Measurements from ENCODE around the gene SPATA13. TPM values are rescaled to one million over a fixed set of nuclear protein-coding genes. Genes with fewer than 3 reads are reported as not detected.

The SPATA13 gene
- total RNA-seq, 2 donors from 2014 or later: 19.4 to 24.8 TPM

DNA sequence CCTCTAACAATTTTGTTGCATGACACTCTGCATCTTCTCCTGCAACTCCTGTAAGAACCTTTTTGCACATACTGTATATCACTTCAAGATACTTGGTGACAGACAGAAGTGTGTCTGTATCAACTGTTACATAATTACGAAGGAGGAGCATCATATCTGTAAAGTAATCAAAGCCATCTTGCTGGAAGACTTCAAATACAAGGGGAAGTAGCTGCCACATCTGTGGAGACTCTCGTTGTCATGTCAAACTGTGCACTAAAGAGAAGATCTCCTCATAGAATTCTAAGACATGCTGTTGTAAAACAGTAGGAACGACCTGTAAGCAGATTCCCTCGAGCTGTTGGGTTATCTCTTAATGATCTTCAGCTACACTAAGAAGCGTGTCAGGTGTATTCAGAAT, 38.0 kb upstream of the SPATA13 start:
- WGBS, 2 experiments (ENCODE audit: insufficient coverage in 1 of 2, insufficient read length in 1 of 2): 84 to 92% methylated on average over 4 to 5 of the region's 5 CpGs

DNA sequence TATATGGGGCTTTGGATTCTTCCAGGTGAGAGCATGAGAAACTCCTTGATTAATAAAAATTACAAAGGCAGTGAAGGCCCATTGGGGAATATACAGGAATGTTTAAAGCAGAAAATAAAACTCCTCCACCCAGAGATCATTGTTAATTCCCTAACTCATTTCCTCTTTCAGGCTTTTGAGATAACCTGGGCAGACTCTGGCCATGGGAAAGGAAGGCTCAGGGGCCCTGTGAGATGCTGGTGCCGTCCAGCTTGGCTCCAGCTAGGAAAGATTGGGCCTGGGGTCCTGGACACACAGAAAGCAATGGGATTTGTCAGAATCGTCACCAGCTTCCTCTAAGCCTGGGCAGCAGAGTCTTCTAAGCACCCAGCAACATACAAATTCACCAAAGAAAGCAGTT, 36.8 kb upstream of the SPATA13 start:
- no peak overlapping the region for H3K27ac ChIP-seq (ENCODE audit: low read depth, low read length)
- Mint-ChIP-seq H3K4me1 (peaks cover 31% of the 10 kb centered on the region), H3K36me3 (ENCODE audit: low read depth) (no peaks in the 10 kb centered on the region), H3K27me3 (ENCODE audit: insufficient read depth) (no peaks in the 10 kb centered on the region), H3K27ac (no peak overlapping the region), H3K9me3 (no peaks in the 10 kb centered on the region), H3K4me3 (no peak overlapping the region)
- no peak for DNase-seq
- no peaks in the 10 kb centered on the region for H3K27me3 ChIP-seq (ENCODE audit: control insufficient read depth, insufficient read depth, low read length, poor library complexity, severe bottlenecking)
- TF ChIP-seq, protein P1, sequence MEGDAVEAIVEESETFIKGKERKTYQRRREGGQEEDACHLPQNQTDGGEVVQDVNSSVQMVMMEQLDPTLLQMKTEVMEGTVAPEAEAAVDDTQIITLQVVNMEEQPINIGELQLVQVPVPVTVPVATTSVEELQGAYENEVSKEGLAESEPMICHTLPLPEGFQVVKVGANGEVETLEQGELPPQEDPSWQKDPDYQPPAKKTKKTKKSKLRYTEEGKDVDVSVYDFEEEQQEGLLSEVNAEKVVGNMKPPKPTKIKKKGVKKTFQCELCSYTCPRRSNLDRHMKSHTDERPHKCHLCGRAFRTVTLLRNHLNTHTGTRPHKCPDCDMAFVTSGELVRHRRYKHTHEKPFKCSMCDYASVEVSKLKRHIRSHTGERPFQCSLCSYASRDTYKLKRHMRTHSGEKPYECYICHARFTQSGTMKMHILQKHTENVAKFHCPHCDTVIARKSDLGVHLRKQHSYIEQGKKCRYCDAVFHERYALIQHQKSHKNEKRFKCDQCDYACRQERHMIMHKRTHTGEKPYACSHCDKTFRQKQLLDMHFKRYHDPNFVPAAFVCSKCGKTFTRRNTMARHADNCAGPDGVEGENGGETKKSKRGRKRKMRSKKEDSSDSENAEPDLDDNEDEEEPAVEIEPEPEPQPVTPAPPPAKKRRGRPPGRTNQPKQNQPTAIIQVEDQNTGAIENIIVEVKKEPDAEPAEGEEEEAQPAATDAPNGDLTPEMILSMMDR (conservative IDR thresholded peaks at IDR 0.05): no peak
- 91% methylated on average over 2 of the region's 2 CpGs; no CpG with 5 or more reads in 1 of the 2 experiments for WGBS, 2 experiments (ENCODE audit: insufficient coverage in 1 of 2, insufficient read length in 1 of 2)
- no peaks in the 10 kb centered on the region for H3K36me3 ChIP-seq (ENCODE audit: control insufficient read depth, insufficient read depth, low read length)
- peaks cover 22% of the 10 kb centered on the region for H3K4me1 ChIP-seq (ENCODE audit: control insufficient read depth, insufficient read depth, low read length)
- H3K4me3 ChIP-seq (ENCODE audit: low read length): no peak overlapping the region
- no peak overlapping the region for H3K9ac ChIP-seq (ENCODE audit: extremely low read depth, low read length, poor library complexity, severe bottlenecking)
- H3K9me3 ChIP-seq (ENCODE audit: control insufficient read depth, low read length): no peaks in the 10 kb centered on the region

More for the DNA sequence above, 38.0 kb upstream of the SPATA13 start:
- Histone ChIP-seq H3K4me1 (ENCODE audit: control insufficient read depth, insufficient read depth, low read length) (peaks cover 22% of the 10 kb centered on the region), H3K9ac (ENCODE audit: extremely low read depth, low read length, poor library complexity, severe bottlenecking) (no peak overlapping the region), H3K36me3 (ENCODE audit: control insufficient read depth, insufficient read depth, low read length) (no peaks in the 10 kb centered on the region), H3K9me3 (ENCODE audit: control insufficient read depth, low read length) (no peaks in the 10 kb centered on the region), H3K4me3 (ENCODE audit: low read length) (no peak overlapping the region), H3K27ac (ENCODE audit: low read depth, low read length) (no peak overlapping the region), H3K27me3 (ENCODE audit: control insufficient read depth, insufficient read depth, low read length, poor library complexity, severe bottlenecking) (no peaks in the 10 kb centered on the region)
- Mint-ChIP-seq H3K27ac (no peak overlapping the region), H3K9me3 (no peaks in the 10 kb centered on the region), H3K36me3 (ENCODE audit: low read depth) (no peaks in the 10 kb centered on the region), H3K4me1 (peaks cover 39% of the 10 kb centered on the region), H3K4me3 (no peak overlapping the region), H3K27me3 (ENCODE audit: insufficient read depth) (no peaks in the 10 kb centered on the region)
- TF ChIP-seq, protein P1 (conservative IDR thresholded peaks at IDR 0.05): no peak
- no peak for DNase-seq

DNA sequence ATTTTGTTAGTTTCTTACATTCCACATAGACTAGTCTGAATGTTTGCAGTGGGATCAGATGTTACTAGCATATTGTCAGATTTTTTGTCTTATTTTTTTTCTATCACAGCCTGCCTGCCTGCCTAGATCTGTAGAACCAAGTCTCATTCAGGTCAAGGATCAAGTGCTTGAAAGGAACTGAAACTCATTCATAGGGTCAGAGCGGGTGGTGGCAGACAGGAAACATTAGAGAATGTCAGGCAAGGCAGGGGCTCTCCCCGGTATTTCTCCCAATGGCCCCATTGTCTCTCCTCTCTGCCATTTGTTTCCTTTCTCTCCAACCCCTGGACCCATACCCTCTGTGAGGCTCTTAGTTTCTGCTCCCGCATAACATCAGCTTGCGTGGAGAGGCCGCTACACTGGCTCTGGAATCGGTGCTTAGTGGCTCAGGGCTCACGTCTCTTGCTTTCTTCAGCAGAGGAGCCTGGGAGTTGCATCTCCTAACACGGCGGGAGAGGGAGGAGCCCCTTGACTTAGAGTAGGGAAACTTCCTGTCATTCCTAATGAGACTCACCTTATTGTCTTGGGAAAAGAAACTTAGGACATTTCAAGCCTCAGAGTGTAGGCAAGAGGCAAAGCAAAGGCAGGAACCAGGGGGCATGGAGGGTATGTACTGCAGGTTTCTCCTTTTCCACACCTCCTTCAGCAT, 35.6 kb upstream of the SPATA13 start:
- Histone ChIP-seq H3K9ac (ENCODE audit: extremely low read depth, low read length, poor library complexity, severe bottlenecking) (no peak overlapping the region), H3K36me3 (ENCODE audit: control insufficient read depth, insufficient read depth, low read length) (no peaks in the 10 kb centered on the region), H3K27me3 (ENCODE audit: control insufficient read depth, insufficient read depth, low read length, poor library complexity, severe bottlenecking) (no peaks in the 10 kb centered on the region), H3K4me1 (ENCODE audit: control insufficient read depth, insufficient read depth, low read length) (peaks cover 16% of the 10 kb centered on the region), H3K9me3 (ENCODE audit: control insufficient read depth, low read length) (no peaks in the 10 kb centered on the region), H3K4me3 (ENCODE audit: low read length) (no peak overlapping the region), H3K27ac (ENCODE audit: low read depth, low read length) (peak overlapping the region; percentile 83)
- DNase-seq: no peak
- TF ChIP-seq, protein P1 (conservative IDR thresholded peaks at IDR 0.05): no peak
- Mint-ChIP-seq H3K4me3 (no peak overlapping the region), H3K27me3 (ENCODE audit: insufficient read depth) (no peaks in the 10 kb centered on the region), H3K36me3 (ENCODE audit: low read depth) (no peaks in the 10 kb centered on the region), H3K27ac (no peak overlapping the region), H3K4me1 (peaks cover 21% of the 10 kb centered on the region), H3K9me3 (no peaks in the 10 kb centered on the region)
- WGBS, 2 experiments (ENCODE audit: insufficient coverage in 1 of 2, insufficient read length in 1 of 2): 24 to 80% methylated on average over 5 to 9 of the region's 9 CpGs

Data from endodermal cell (in vitro differentiated cells).